KMS-11 (cell line): ENCODE data around the gene EFTUD2.

Source experiments
- H2AFZ ChIP-seq: fragments of 200-600 bp; sonication (generic); 2 replicates; pipeline ENCODE4 v1.6.1; 2016; ENCODE audit warnings: antibody characterized with exemption, mixed run types, low read depth
- H3K27ac ChIP-seq: fragments of 200-600 bp; sonication (generic); 2 replicates; pipeline ENCODE4 v1.6.1; 2016; ENCODE audit warnings: mild to moderate bottlenecking, mixed run types
- H3K27me3 ChIP-seq: fragments of 200-600 bp; sonication (generic); 2 replicates; pipeline ENCODE4 v1.6.1; 2017; ENCODE audit warnings: mild to moderate bottlenecking, low read depth, mixed run types, moderate library complexity; ENCODE audit not compliant: insufficient read depth
- H3K36me3 ChIP-seq: fragments of 200-600 bp; sonication (generic); 2 replicates; pipeline ENCODE4 v1.6.1; 2017; ENCODE audit warnings: mild to moderate bottlenecking, mixed run types; ENCODE audit not compliant: insufficient read depth
- H3K4me1 ChIP-seq: fragments of 200-600 bp; sonication (generic); 2 replicates; pipeline ENCODE4 v1.6.1; 2016; ENCODE audit warnings: mild to moderate bottlenecking, low read depth, mixed run types; ENCODE audit not compliant: poor library complexity, severe bottlenecking
- H3K4me2 ChIP-seq: fragments of 200-600 bp; sonication (generic); 2 replicates; pipeline ENCODE4 v1.7.0; 2016; ENCODE audit warnings: mild to moderate bottlenecking, mixed run types
- H3K4me3 ChIP-seq: fragments of 200-600 bp; sonication (generic); IDR thresholded peaks from 2 replicates; pipeline ENCODE4 v1.6.1; 2017; ENCODE audit warnings: low read depth, low read length, mixed read lengths; ENCODE audit not compliant: insufficient read depth
- H3K79me2 ChIP-seq: fragments of 200-600 bp; sonication (generic); 2 replicates; pipeline ENCODE4 v1.6.1; 2016; ENCODE audit warnings: low read depth, mixed run types; ENCODE audit not compliant: insufficient read depth
- H3K9ac ChIP-seq: fragments of 200-600 bp; sonication (generic); 2 replicates; pipeline ENCODE4 v1.6.1; 2016; ENCODE audit warnings: mild to moderate bottlenecking, mixed run types
- H4K20me1 ChIP-seq: fragments of 200-600 bp; sonication (generic); 2 replicates; pipeline ENCODE4 v1.6.1; 2016; ENCODE audit warnings: mild to moderate bottlenecking, mixed run types; ENCODE audit not compliant: insufficient read depth
- TF ChIP-seq, protein P1 (sequence below): fragments of 200-600 bp; sonication (generic); conservative IDR thresholded peaks from 2 replicates; pipeline ENCODE4 v1.6.1; 2017; ENCODE audit warnings: low read depth, mild to moderate bottlenecking, antibody characterized with exemption, low read length, moderate library complexity, mixed read lengths

Gene EFTUD2

DNA sequence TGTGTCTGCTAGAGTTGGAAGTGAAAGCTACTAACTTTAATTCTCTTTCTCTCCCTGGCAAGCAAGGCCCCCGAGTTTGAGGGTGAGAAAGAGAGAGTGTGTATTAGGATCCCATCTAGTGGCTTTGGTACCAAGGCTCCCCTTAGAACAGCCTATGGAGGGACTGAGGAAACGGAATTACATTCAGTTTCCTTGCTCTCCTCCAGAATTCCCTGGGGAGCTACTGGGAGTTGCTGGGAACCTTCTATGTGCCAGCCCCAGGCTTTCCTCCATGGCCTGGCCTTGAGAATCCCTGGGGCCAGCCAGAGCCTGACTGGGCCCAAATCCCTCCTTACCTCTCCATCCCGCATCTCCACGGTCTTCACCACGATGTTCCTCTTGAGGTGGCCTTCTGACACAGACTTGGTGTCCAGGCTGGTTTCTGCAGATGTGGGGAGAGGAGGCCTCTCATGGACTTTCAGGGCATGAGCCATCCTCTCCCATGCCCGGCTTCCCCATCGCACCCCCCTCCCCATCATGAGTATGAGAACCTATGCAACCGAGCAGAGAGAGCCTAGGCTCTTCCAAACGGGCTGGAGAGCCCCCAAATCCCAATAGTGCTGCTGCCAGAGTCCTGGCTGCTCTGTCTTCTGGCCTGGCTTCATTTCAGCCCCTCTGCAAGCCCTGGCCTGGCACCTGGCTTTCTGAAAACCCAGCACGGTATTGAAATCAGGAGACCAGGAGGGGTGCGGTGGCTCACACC, 8.7 kb upstream of the EFTUD2 start:
- Histone ChIP-seq H3K36me3 (no peaks in the 10 kb centered on the region), H3K79me2 (no peaks in the 10 kb centered on the region), H2AFZ (no peak overlapping the region), H3K27me3 (peaks cover 5% of the 10 kb centered on the region; the same call in 1 of the 2 replicates), H3K4me2 (no peak overlapping the region), H4K20me1 (no peaks in the 10 kb centered on the region), H3K4me3 (no peak overlapping the region), H3K27ac (no peak overlapping the region), H3K9ac (no peak overlapping the region), H3K4me1 (peaks cover 4% of the 10 kb centered on the region)
- TF ChIP-seq, protein P1, sequence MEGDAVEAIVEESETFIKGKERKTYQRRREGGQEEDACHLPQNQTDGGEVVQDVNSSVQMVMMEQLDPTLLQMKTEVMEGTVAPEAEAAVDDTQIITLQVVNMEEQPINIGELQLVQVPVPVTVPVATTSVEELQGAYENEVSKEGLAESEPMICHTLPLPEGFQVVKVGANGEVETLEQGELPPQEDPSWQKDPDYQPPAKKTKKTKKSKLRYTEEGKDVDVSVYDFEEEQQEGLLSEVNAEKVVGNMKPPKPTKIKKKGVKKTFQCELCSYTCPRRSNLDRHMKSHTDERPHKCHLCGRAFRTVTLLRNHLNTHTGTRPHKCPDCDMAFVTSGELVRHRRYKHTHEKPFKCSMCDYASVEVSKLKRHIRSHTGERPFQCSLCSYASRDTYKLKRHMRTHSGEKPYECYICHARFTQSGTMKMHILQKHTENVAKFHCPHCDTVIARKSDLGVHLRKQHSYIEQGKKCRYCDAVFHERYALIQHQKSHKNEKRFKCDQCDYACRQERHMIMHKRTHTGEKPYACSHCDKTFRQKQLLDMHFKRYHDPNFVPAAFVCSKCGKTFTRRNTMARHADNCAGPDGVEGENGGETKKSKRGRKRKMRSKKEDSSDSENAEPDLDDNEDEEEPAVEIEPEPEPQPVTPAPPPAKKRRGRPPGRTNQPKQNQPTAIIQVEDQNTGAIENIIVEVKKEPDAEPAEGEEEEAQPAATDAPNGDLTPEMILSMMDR = no peak

- TF ChIP-seq, protein P1 = no peak
- H3K4me1 ChIP-seq = peaks cover 4% of the 10 kb centered on the region
- no peak overlapping the region for H2AFZ ChIP-seq
- H3K9ac ChIP-seq = no peak overlapping the region
- H3K27me3 ChIP-seq = no peaks in the 10 kb centered on the region; the same call in 1 of the 2 replicates
- H3K27ac ChIP-seq = no peak overlapping the region
- H3K4me3 ChIP-seq = no peak overlapping the region
- no peaks in the 10 kb centered on the region for H4K20me1 ChIP-seq
- no peaks in the 10 kb centered on the region for H3K79me2 ChIP-seq
- H3K36me3 ChIP-seq = no peaks in the 10 kb centered on the region
- H3K4me2 ChIP-seq = no peak overlapping the region
Measured at GRCh38 chr17:44906763-44907728, 7.8 kb upstream of the EFTUD2 start.

DNA sequence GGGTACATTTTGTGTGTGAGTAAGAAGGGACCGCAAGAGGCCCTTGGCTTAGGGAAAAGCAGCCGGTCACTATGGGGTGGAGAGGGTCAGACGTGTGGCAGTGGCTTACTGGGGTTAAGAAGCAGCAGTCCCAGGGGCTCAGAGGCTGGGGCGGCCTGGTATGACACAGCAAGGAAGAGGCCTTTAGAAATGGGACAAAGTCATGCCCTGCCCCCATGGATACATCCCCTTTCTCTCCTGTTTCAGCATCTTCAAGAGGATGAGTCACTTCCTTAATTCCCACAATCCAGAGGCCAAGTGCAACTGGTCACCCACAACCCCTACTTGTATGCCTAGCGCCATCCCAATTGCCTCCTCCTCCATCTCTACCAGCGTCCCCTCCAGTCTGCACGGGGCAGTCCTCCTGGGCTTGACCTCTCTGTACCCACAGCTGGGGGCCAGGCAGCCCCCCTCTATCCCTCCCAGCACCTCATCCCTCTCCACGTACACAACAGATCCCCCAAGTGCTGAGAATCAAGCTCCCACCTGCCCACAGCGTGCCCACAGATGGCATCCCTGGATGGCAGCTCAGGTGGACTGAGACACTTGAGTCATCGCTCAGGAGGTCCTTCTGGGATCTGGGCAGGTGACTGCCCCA, 6.9 kb upstream of the EFTUD2 start:
- Histone ChIP-seq H3K4me2 (no peak overlapping the region), H4K20me1 (no peaks in the 10 kb centered on the region), H3K79me2 (no peaks in the 10 kb centered on the region), H3K9ac (no peak overlapping the region), H3K36me3 (no peaks in the 10 kb centered on the region), H3K27me3 (peaks cover 4% of the 10 kb centered on the region; the same call in 1 of the 2 replicates), H3K27ac (no peak overlapping the region), H3K4me3 (no peak overlapping the region), H3K4me1 (peaks cover 4% of the 10 kb centered on the region), H2AFZ (no peak overlapping the region)
- TF ChIP-seq, protein P1 = no peak

- H3K9ac ChIP-seq = no peak overlapping the region
- no peak overlapping the region for H3K4me2 ChIP-seq
- H3K4me3 ChIP-seq = no peak overlapping the region
- no peaks in the 10 kb centered on the region for H3K79me2 ChIP-seq
- H3K4me1 ChIP-seq = peaks cover 7% of the 10 kb centered on the region
- TF ChIP-seq, protein P1 = no peak
- H2AFZ ChIP-seq = no peak overlapping the region
- H4K20me1 ChIP-seq = no peaks in the 10 kb centered on the region
- H3K36me3 ChIP-seq = no peaks in the 10 kb centered on the region
- peaks cover 4% of the 10 kb centered on the region; the same call in 1 of the 2 replicates for H3K27me3 ChIP-seq
- no peak overlapping the region for H3K27ac ChIP-seq
Measured at GRCh38 chr17:44905006-44906000, 6.1 kb upstream of the EFTUD2 start.
